IMR-90 (cell line): Measurements from ENCODE around the gene TRPV4. TPM values are rescaled to one million over a fixed set of nuclear protein-coding genes. Genes with fewer than 3 reads are reported as not detected.

Source experiments
- ATAC-seq: fragments of 200-7000 bp; cut with Tn5 transposase; 2 replicates; pipeline ENCODE4 v1.9.1; 2020; ENCODE audit warnings: low read depth, mild to moderate bottlenecking, moderate library complexity
- BruUV-seq: library from RNA; stranded (reverse); fragments of 400-500 nt; replicated peaks from 2 replicates; lab custom pipeline; 2021; lab: Mats Ljungman, UMichigan
- CTCF ChIA-PET: fragments of 300-600 bp; formaldehyde crosslinking; extraction: SDS; loops from one replicate; lab custom pipeline; 2021; ENCODE audit warnings: antibody characterized with exemption; lab: Yijun Ruan, JAX
- POLR2A ChIA-PET: fragments of 300-600 bp; sonication (Branson Sonifier 250); formaldehyde crosslinking; loops from one replicate; lab custom pipeline; 2022; ENCODE audit warnings: antibody characterized with exemption; ENCODE audit not compliant: unreplicated experiment; lab: Charles Lee
- DNase-seq: peaks from one replicate; pipeline ENCODE4 v3.0.0; 2013
- H2AFZ ChIP-seq: replicated peaks from 2 replicates; pipeline ENCODE3; 2013; ENCODE audit warnings: low read length, mild to moderate bottlenecking; ENCODE audit not compliant: poor library complexity
- H2AK5ac ChIP-seq: 2 replicates; pipeline ENCODE4 v1.6.1; 2013; ENCODE audit warnings: low read depth, low read length, inconsistent platforms
- H2AK9ac ChIP-seq: replicated peaks from 2 replicates; pipeline ENCODE3; 2013; ENCODE audit warnings: mild to moderate bottlenecking, low read depth, low read length, moderate library complexity; ENCODE audit not compliant: poor library complexity
- H2BK120ac ChIP-seq: 2 replicates; pipeline ENCODE4 v1.6.1; 2013; ENCODE audit warnings: low read depth, low read length, inconsistent platforms
- H2BK15ac ChIP-seq: 3 replicates; pipeline ENCODE4 v1.6.1; 2013; ENCODE audit warnings: low read depth, low read length, inconsistent platforms
- H2BK20ac ChIP-seq: 2 replicates; pipeline ENCODE4 v1.6.1; 2013; ENCODE audit warnings: low read depth, mild to moderate bottlenecking, inconsistent platforms, low read length, moderate library complexity
- H2BK5ac ChIP-seq: 2 replicates; pipeline ENCODE4 v1.6.1; 2013; ENCODE audit warnings: mild to moderate bottlenecking, low read depth, low read length, inconsistent platforms; ENCODE audit not compliant: poor library complexity, severe bottlenecking
- H3K14ac ChIP-seq: replicated peaks from 2 replicates; pipeline ENCODE4 v1.6.1; 2013; ENCODE audit warnings: low read depth, low read length, inconsistent platforms
- H3K18ac ChIP-seq: 2 replicates; pipeline ENCODE4 v1.6.1; 2013; ENCODE audit warnings: low read depth, low read length, control low read depth
- H3K23ac ChIP-seq: 2 replicates; pipeline ENCODE4 v1.6.1; 2013; ENCODE audit warnings: low read depth, low read length, inconsistent platforms
- H3K27ac ChIP-seq: 2 replicates; pipeline ENCODE4 v1.5.1; 2013; ENCODE audit warnings: mild to moderate bottlenecking, control low read depth, low read length; ENCODE audit not compliant: insufficient read depth
- H3K27me3 ChIP-seq: 2 replicates; pipeline ENCODE4 v1.6.1; 2013; ENCODE audit warnings: low read length; ENCODE audit not compliant: control insufficient read depth, insufficient read depth
- H3K36me3 ChIP-seq: 2 replicates; pipeline ENCODE4 v1.6.1; 2013; ENCODE audit warnings: low read length, mixed read lengths; ENCODE audit not compliant: control insufficient read depth, insufficient read depth
- H3K4ac ChIP-seq: 2 replicates; pipeline ENCODE4 v1.6.1; 2013; ENCODE audit warnings: low read depth, low read length, inconsistent platforms
- H3K4me1 ChIP-seq: 2 replicates; pipeline ENCODE4 v1.6.1; 2013; ENCODE audit warnings: low read length, mixed read lengths; ENCODE audit not compliant: control insufficient read depth, insufficient read depth
- H3K4me2 ChIP-seq: 2 replicates; pipeline ENCODE4 v1.6.1; 2013; ENCODE audit warnings: low read depth, mild to moderate bottlenecking, control low read depth, low read length, moderate library complexity
- H3K4me3 ChIP-seq: 2 replicates; pipeline ENCODE4 v1.5.1; 2013; ENCODE audit warnings: low read depth, mild to moderate bottlenecking, control low read depth, low read length, moderate library complexity; ENCODE audit not compliant: insufficient read depth
- H3K56ac ChIP-seq: 2 replicates; pipeline ENCODE4 v1.6.1; 2013; ENCODE audit warnings: low read length, inconsistent platforms; ENCODE audit not compliant: insufficient read depth; ENCODE audit errors: extremely low read depth
- H3K79me1 ChIP-seq, 2 experiments: 2 replicates each; pipeline ENCODE4 v1.6.1; 2013; ENCODE audit warnings: low read length in 2 of 2, inconsistent platforms in 1 of 2, low read depth in 1 of 2
- H3K9ac ChIP-seq: 2 replicates; pipeline ENCODE4 v1.6.1; 2013; ENCODE audit warnings: low read depth, low read length, control low read depth
- H3K9me1 ChIP-seq: 2 replicates; pipeline ENCODE4 v1.6.1; 2013; ENCODE audit warnings: low read length, inconsistent platforms; ENCODE audit not compliant: insufficient read depth
- H3K9me3 ChIP-seq: 2 replicates; pipeline ENCODE4 v1.6.1; 2013; ENCODE audit warnings: low read length; ENCODE audit not compliant: control insufficient read depth, insufficient read depth
- H4K20me1 ChIP-seq: 2 replicates; pipeline ENCODE4 v1.6.1; 2013; ENCODE audit warnings: low read length, inconsistent platforms; ENCODE audit not compliant: insufficient read depth
- H4K5ac ChIP-seq: 2 replicates; pipeline ENCODE4 v1.6.1; 2013; ENCODE audit warnings: mild to moderate bottlenecking, low read depth, low read length, control low read depth
- H4K8ac ChIP-seq, 2 experiments: 2 replicates each; pipeline ENCODE4 v1.6.1; 2013; ENCODE audit warnings: low read depth in 2 of 2, low read length in 2 of 2, control low read depth in 1 of 2, inconsistent platforms in 1 of 2
- H4K91ac ChIP-seq: 2 replicates; pipeline ENCODE4 v1.6.1; 2013; ENCODE audit warnings: low read depth, low read length, inconsistent platforms; ENCODE audit not compliant: insufficient read depth
- BHLHE40 ChIP-seq: fragments of 150-350 bp; IDR thresholded peaks from 2 replicates; pipeline ENCODE4 v1.6.1; 2016; ENCODE audit warnings: mild to moderate bottlenecking, low read depth, low read length
- CEBPB ChIP-seq: IDR thresholded peaks from 2 replicates; pipeline ENCODE4 v1.6.1; 2012; ENCODE audit warnings: low read depth, low read length, improper control_type of control experiment
- CHD1 ChIP-seq: IDR thresholded peaks from 2 replicates; pipeline ENCODE4 v1.6.1; 2012; ENCODE audit warnings: low read depth, low read length, improper control_type of control experiment
- FOS ChIP-seq: fragments of 150-350 bp; IDR thresholded peaks from 2 replicates; pipeline ENCODE4 v1.6.1; 2016; ENCODE audit warnings: low read depth, low read length
- MAZ ChIP-seq: IDR thresholded peaks from 2 replicates; pipeline ENCODE4 v1.6.1; 2012; ENCODE audit warnings: low read depth, mild to moderate bottlenecking, low read length, improper control_type of control experiment, moderate library complexity, borderline replicate concordance
- NFE2L2 ChIP-seq: fragments of 150-350 bp; IDR thresholded peaks from 2 replicates; pipeline ENCODE4 v1.6.1; 2016; ENCODE audit warnings: low read depth, mild to moderate bottlenecking, low read length
- POLR2A ChIP-seq: IDR thresholded peaks from 2 replicates; pipeline ENCODE4 v1.6.1; 2012; ENCODE audit warnings: mild to moderate bottlenecking, low read depth, low read length
- RAD21 ChIP-seq: IDR thresholded peaks from 2 replicates; pipeline ENCODE4 v1.6.1; 2012; ENCODE audit warnings: low read length, improper control_type of control experiment
- RCOR1 ChIP-seq: IDR thresholded peaks from 2 replicates; pipeline ENCODE4 v1.6.1; 2012; ENCODE audit warnings: mild to moderate bottlenecking, low read length, improper control_type of control experiment; ENCODE audit not compliant: insufficient replicate concordance
- RFX5 ChIP-seq: IDR thresholded peaks from 2 replicates; pipeline ENCODE4 v1.8.0; 2012; ENCODE audit warnings: low read depth, mild to moderate bottlenecking, low read length, moderate library complexity
- SMC3 ChIP-seq: fragments of 150-350 bp; IDR thresholded peaks from 2 replicates; pipeline ENCODE4 v1.6.1; 2016; ENCODE audit warnings: low read depth, mild to moderate bottlenecking, antibody characterized with exemption, low read length, moderate library complexity
- WGBS, 2 experiments: methylation state at CpG; one replicate each; pipeline versions ENCODE4 v1.1.5 to v1.1.7; 2013; ENCODE audit warnings: missing lambda C conversion rate in 2 of 2; ENCODE audit not compliant: insufficient read length in 1 of 2; ENCODE audit errors: extremely low coverage in 2 of 2; 5-methylcytosine and 5-hydroxymethylcytosine counted together
- dilution Hi-C: fragments of 300-500 bp; cut with HindIII; formaldehyde crosslinking; loops from one replicate; pipeline ENCODE4 v1.14.3; 2018; ENCODE audit warnings: low sequenced_read_pairs; ENCODE audit not compliant: unreplicated experiment
- in situ Hi-C: fragments of 300-500 bp; cut with MboI; formaldehyde crosslinking; loops from 3 replicates; pipeline ENCODE4 v1.14.3; 2019; ENCODE audit warnings: low sequenced_read_pairs, inconsistent platforms, mixed read lengths
- intact Hi-C: fragments of 100-400 bp; cut with micrococcal nuclease; formaldehyde crosslinking; loops from 2 replicates; pipeline ENCODE4 v1.10.0; 2022
- polyA plus RNA-seq, 3 experiments: library from polyadenylated mRNA; depleted of rRNA; stranded (reverse); fragments of >200 nt; gene quantifications; 2 replicates each; pipeline ENCODE4 v1.2.3, GENCODE V29; 2012; ENCODE audit warnings: low replicate concordance in 1 of 3
- total RNA-seq: library from RNA; depleted of rRNA; stranded (reverse); fragments of >200 nt; gene quantifications from 2 replicates; pipeline ENCODE4 v1.2.3, GENCODE V29; 2012
- TF ChIP-seq, protein P1 (sequence below): fragments of 150-350 bp; IDR thresholded peaks from 2 replicates; pipeline ENCODE4 v1.6.1; 2017; ENCODE audit warnings: mild to moderate bottlenecking, antibody characterized with exemption, low read length, low read depth
- TF ChIP-seq, protein P2 (sequence below): conservative IDR thresholded peaks from 2 replicates; pipeline ENCODE4 v1.5.1; 2012; ENCODE audit warnings: mild to moderate bottlenecking, low read depth, low read length, improper control_type of control experiment

The TRPV4 gene
- total and polyA plus RNA-seq, 2 of the 4 experiments (the other 2 are of a cell fraction), result 1.1 to 6.1 TPM

DNA sequence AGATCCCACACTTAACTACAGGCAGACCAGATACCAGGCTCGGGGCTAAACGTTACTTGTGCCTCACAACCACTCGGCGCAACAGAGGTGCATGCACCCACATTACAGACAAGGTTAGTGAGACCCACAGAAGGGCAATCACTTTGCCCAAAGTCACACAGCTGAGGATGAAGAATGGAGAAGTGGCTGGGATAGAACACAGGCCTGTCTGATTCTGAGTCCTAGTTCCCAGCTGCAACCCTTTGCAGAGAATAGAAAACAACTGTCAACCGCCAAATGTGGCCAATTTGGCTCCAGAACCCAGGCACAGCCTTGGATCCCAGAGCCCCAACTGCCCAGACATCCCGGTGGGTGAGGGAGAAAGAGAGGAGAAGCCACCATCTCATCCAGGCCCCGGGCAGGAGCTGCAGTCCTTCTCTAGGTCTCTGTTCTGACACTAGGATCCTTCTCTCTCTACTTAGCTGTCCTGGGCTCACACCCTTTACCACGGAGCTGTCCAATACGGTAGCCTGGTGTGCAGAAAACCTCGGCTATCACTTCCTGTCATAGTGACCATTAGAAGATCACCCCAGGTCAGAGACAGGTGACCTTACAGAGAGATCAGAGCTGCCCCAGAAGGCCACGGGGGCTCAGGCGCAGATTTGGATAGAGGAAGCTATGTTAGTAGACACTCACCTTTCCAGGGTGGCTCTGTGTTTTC lies 60.4 kb downstream of the TRPV4 start (continued):
- no peak for TF ChIP-seq POLR2A

DNA sequence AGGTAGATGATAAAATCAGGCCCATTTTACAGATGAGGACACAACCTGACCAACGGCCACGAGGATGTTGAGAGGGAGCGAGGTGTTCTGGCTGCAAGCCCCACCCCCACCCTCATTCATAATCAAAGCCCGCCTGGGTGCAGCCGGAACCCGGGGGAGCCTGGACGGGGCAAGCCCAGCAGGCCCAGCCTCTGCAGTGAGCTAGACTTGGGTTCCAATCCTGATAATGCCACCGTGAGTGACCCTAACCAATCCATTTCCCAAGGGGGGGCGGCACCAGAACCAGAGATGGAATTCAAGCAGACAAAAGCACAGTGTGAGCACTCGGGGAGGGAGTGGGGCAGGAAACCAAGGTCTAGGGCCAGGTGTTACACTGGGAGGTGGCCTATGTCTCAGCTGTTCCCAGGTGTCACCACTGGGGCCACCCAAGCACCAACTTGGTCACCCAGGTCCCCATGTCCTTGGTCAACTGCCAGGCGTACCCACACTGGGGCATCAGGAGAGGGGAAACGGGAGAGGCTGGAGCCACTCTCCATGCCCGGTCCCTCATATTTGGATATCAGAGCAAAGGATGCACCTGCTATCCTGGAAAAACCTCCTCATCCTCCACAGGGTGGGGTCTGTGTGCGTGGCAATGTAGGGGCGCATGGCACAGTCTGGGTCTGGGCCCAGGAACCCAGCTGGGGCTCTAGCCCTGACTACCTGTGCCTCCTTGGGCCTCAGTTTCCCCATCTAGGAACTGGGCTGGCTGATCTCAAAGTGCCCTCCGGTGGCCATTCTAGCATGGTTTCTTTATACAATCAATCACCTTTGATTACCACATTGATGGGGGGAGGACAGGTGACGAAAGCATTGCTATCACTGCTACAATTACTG lies 61.2 kb downstream of the TRPV4 start:
- Histone ChIP-seq H2AK5ac (no peak overlapping the region), H2BK5ac (no peak overlapping the region), H3K4me1 (no peaks in the 10 kb centered on the region), H3K36me3 (no peaks in the 10 kb centered on the region), H4K20me1 (no peaks in the 10 kb centered on the region), H2BK15ac (no peak overlapping the region), H3K14ac (no peak overlapping the region), H4K91ac (no peak overlapping the region), H3K79me1 (no peaks in the 10 kb centered on the region), H3K9me1 (no peaks in the 10 kb centered on the region), H3K4ac (no peak overlapping the region), H3K56ac (no peak overlapping the region), H2AFZ (no peak overlapping the region), H2AK9ac (no peak overlapping the region), H3K9me3 (no peaks in the 10 kb centered on the region), H3K18ac (no peak overlapping the region), H4K8ac (no peak overlapping the region), H3K4me2 (no peak overlapping the region), H3K9ac (no peak overlapping the region), H4K5ac (no peak overlapping the region), H3K23ac (no peak overlapping the region), H3K4me3 (no peak overlapping the region), H3K27ac (no peak overlapping the region), H3K27me3 (peaks cover 3% of the 10 kb centered on the region; the same call in 1 of the 2 replicates), H2BK20ac (no peak overlapping the region), H2BK120ac (no peak overlapping the region)
- in situ Hi-C loops (loop anchor here (5.0 to 10.0 kb wide), 3 partner anchors 180 to 347 kb away; no protein-coding TSS in a partner anchor), intact Hi-C loops (loop anchor here (5.0 kb wide), 1 partner anchor 55 kb away; no protein-coding TSS in a partner anchor), dilution Hi-C loops (no loop called here)
- BruUV-seq, result no TSS peak
- POLR2A ChIA-PET, result no interaction called here
- DNase-seq (no peak), ATAC-seq (no peak)
- CTCF ChIA-PET, result interaction anchor here (1.2 kb wide), 1 partner anchor 174 kb away, joined by 4 read pairs; no protein-coding TSS in a partner anchor
- WGBS, 2 experiments, result no CpG with 5 or more reads among the region's 17 CpGs
- no peak for TF ChIP-seq POLR2A
- TF ChIP-seq MAZ, result no peak
- TF ChIP-seq, protein P1, sequence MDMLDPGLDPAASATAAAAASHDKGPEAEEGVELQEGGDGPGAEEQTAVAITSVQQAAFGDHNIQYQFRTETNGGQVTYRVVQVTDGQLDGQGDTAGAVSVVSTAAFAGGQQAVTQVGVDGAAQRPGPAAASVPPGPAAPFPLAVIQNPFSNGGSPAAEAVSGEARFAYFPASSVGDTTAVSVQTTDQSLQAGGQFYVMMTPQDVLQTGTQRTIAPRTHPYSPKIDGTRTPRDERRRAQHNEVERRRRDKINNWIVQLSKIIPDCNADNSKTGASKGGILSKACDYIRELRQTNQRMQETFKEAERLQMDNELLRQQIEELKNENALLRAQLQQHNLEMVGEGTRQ, result no peak
- no peak for TF ChIP-seq CHD1
- TF ChIP-seq RCOR1, result no peak
- TF ChIP-seq SMC3, result no peak
- TF ChIP-seq RAD21, result no peak
- TF ChIP-seq FOS, result no peak
- TF ChIP-seq RFX5, result no peak
- no peak for TF ChIP-seq CEBPB
- no peak for TF ChIP-seq BHLHE40
- TF ChIP-seq NFE2L2, result no peak
- TF ChIP-seq, protein P2, sequence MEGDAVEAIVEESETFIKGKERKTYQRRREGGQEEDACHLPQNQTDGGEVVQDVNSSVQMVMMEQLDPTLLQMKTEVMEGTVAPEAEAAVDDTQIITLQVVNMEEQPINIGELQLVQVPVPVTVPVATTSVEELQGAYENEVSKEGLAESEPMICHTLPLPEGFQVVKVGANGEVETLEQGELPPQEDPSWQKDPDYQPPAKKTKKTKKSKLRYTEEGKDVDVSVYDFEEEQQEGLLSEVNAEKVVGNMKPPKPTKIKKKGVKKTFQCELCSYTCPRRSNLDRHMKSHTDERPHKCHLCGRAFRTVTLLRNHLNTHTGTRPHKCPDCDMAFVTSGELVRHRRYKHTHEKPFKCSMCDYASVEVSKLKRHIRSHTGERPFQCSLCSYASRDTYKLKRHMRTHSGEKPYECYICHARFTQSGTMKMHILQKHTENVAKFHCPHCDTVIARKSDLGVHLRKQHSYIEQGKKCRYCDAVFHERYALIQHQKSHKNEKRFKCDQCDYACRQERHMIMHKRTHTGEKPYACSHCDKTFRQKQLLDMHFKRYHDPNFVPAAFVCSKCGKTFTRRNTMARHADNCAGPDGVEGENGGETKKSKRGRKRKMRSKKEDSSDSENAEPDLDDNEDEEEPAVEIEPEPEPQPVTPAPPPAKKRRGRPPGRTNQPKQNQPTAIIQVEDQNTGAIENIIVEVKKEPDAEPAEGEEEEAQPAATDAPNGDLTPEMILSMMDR, result no peak
